Trophoblast cell (in vitro differentiated cells and primary cell): Measurements from ENCODE around the gene PRKAB2.
"Not testable (repeated sequence)": the region's sequence is repeated elsewhere in the genome, so short reads cannot be mapped to it uniquely, and the experiment has no call there.

ENCODE experiments used
- DNase-seq, 2 donors: peaks; one replicate each; pipeline ENCODE4 v3.0.0-alpha.2; 2016
- H2AFZ ChIP-seq: 2 replicates; pipeline ENCODE4 v1.6.1; 2013; ENCODE audit warnings: low read length, moderate library complexity, mild to moderate bottlenecking; ENCODE audit not compliant: insufficient read depth, poor library complexity
- H2AK5ac ChIP-seq: 2 replicates; pipeline ENCODE4 v1.6.1; 2013; ENCODE audit warnings: mild to moderate bottlenecking, low read length
- H2BK120ac ChIP-seq: 2 replicates; pipeline ENCODE4 v1.6.1; 2013; ENCODE audit warnings: low read length, mild to moderate bottlenecking, moderate library complexity; ENCODE audit not compliant: insufficient read depth, poor library complexity
- H2BK12ac ChIP-seq: 2 replicates; pipeline ENCODE4 v1.6.1; 2013; ENCODE audit warnings: mild to moderate bottlenecking, low read length, moderate library complexity
- H2BK5ac ChIP-seq: 2 replicates; pipeline ENCODE4 v1.6.1; 2013; ENCODE audit warnings: low read length, low read depth, moderate library complexity, mild to moderate bottlenecking; ENCODE audit not compliant: poor library complexity
- H3K14ac ChIP-seq: 2 replicates; pipeline ENCODE4 v1.6.1; 2013; ENCODE audit warnings: mild to moderate bottlenecking, low read length
- H3K18ac ChIP-seq: 2 replicates; pipeline ENCODE4 v1.6.1; 2013; ENCODE audit warnings: mild to moderate bottlenecking, low read length
- H3K23ac ChIP-seq: 2 replicates; pipeline ENCODE4 v1.6.1; 2013; ENCODE audit warnings: low read length
- H3K27ac ChIP-seq: 2 replicates; pipeline ENCODE4 v1.5.1; 2013; ENCODE audit warnings: low read depth, mild to moderate bottlenecking, inconsistent platforms, low read length, moderate library complexity
- H3K27me3 ChIP-seq: 2 replicates; pipeline ENCODE4 v1.6.1; 2013; ENCODE audit warnings: inconsistent platforms, mild to moderate bottlenecking, low read length, moderate library complexity; ENCODE audit not compliant: insufficient read depth
- H3K36me3 ChIP-seq, 2 experiments: 1 replicate in 1 of 2; 2 replicates in 1 of 2; pipeline ENCODE4 v1.6.1; 2013; ENCODE audit warnings: low read length in 2 of 2, mild to moderate bottlenecking in 2 of 2, moderate library complexity in 1 of 2; ENCODE audit not compliant: insufficient read depth in 2 of 2, control insufficient read depth in 1 of 2
- H3K4ac ChIP-seq: 2 replicates; pipeline ENCODE4 v1.6.1; 2013; ENCODE audit warnings: low read depth, mild to moderate bottlenecking, low read length, moderate library complexity
- H3K4me1 ChIP-seq, 2 experiments: 1 replicate in 1 of 2; 2 replicates in 1 of 2; pipeline ENCODE4 v1.6.1; 2013; ENCODE audit warnings: low read length in 2 of 2, mild to moderate bottlenecking in 2 of 2, moderate library complexity in 1 of 2; ENCODE audit not compliant: insufficient read depth in 2 of 2, control insufficient read depth in 1 of 2
- H3K4me2 ChIP-seq: 2 replicates; pipeline ENCODE4 v1.6.1; 2013; ENCODE audit warnings: inconsistent platforms, mild to moderate bottlenecking, low read length, moderate library complexity
- H3K4me3 ChIP-seq: 2 replicates; pipeline ENCODE4 v1.5.1; 2013; ENCODE audit warnings: mild to moderate bottlenecking, low read depth, low read length, inconsistent platforms
- H3K79me1 ChIP-seq: one replicate; pipeline ENCODE4 v1.6.1; 2013; ENCODE audit warnings: low read length
- H3K79me2 ChIP-seq: 2 replicates; pipeline ENCODE4 v1.6.1; 2013; ENCODE audit warnings: low read length, mild to moderate bottlenecking; ENCODE audit not compliant: control insufficient read depth, insufficient read depth, poor library complexity
- H3K9ac ChIP-seq: 2 replicates; pipeline ENCODE4 v1.6.1; 2013; ENCODE audit warnings: mild to moderate bottlenecking, low read length
- H3K9me3 ChIP-seq: 2 replicates; pipeline ENCODE4 v1.6.1; 2013; ENCODE audit warnings: low read depth, mild to moderate bottlenecking, control low read depth, inconsistent platforms, low read length; ENCODE audit not compliant: insufficient read depth
- H4K12ac ChIP-seq: 2 replicates; pipeline ENCODE4 v1.6.1; 2013; ENCODE audit warnings: low read depth, mild to moderate bottlenecking, low read length, moderate library complexity
- H4K8ac ChIP-seq: 2 replicates; pipeline ENCODE4 v1.6.1; 2013; ENCODE audit warnings: low read depth, mild to moderate bottlenecking, low read length, moderate library complexity
- H4K91ac ChIP-seq: one replicate; pipeline ENCODE4 v1.6.1; 2013; ENCODE audit warnings: low read depth, mild to moderate bottlenecking, low read length, moderate library complexity
- WGBS: extraction: QIAGEN DNeasy Blood & Tissue Kit; methylation state at CpG from one replicate; pipeline ENCODE4 v1.1.7; 2013; ENCODE audit warnings: missing lambda C conversion rate; ENCODE audit not compliant: insufficient read length, insufficient coverage; ENCODE audit errors: extremely low coverage; 5-methylcytosine and 5-hydroxymethylcytosine counted together

Gene PRKAB2

DNA sequence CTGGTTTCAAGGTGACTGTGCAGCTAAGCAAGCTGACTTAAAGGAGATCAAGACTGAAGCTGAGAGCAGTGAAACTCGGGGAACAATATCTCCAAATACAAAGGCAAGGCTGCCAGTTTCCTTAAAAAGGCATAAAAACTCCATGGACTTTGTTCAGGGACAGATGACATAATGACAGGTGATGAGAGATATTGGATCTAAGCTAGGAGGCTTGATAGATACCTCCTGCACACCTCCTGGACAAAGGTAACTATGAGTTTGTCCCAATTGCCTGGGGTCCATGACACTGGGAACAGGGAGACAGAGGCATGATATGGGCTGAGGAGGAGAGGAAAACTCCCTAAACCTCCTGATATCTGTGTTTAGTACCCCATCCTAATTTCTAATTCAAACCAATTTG lies 55.2 kb downstream of the PRKAB2 start:
- DNase-seq, result no peak
- H2BK120ac ChIP-seq, result no peak overlapping the region
- H3K27me3 ChIP-seq, result no peaks in the 10 kb centered on the region
- H3K14ac ChIP-seq, result no peak overlapping the region
- H4K12ac ChIP-seq, result no peak overlapping the region
- H3K4me3 ChIP-seq, result no peak overlapping the region
- H3K4ac ChIP-seq, result no peak overlapping the region
- no peak overlapping the region for H2AFZ ChIP-seq
- H2BK12ac ChIP-seq, result no peak overlapping the region
- H3K79me1 ChIP-seq, result no peaks in the 10 kb centered on the region
- H3K18ac ChIP-seq, result no peak overlapping the region
- no peak overlapping the region for H4K91ac ChIP-seq
- H3K4me2 ChIP-seq, result no peak overlapping the region
- H2AK5ac ChIP-seq, result no peak overlapping the region
- no peaks in the 10 kb centered on the region for H3K9me3 ChIP-seq
- H3K23ac ChIP-seq, result no peak overlapping the region
- WGBS, result no CpG with 5 or more reads among the region's 1 CpG
- H2BK5ac ChIP-seq, result no peak overlapping the region
- H3K36me3 ChIP-seq, result no peaks in the 10 kb centered on the region
- H3K4me1 ChIP-seq, result peaks cover 5 to 15% of the 10 kb centered on the region in 2 experiments
- H4K8ac ChIP-seq, result no peak overlapping the region
- H3K9ac ChIP-seq, result no peak overlapping the region
- H3K27ac ChIP-seq, result no peak overlapping the region
- H3K79me2 ChIP-seq, result no peaks in the 10 kb centered on the region

- no peak overlapping the region for H2AK5ac ChIP-seq
- H3K27ac ChIP-seq, result no peak overlapping the region
- no peaks in the 10 kb centered on the region for H3K79me2 ChIP-seq
- no peak overlapping the region for H4K8ac ChIP-seq
- H3K79me1 ChIP-seq, result no peaks in the 10 kb centered on the region
- peak; percentile 68 to 71 for DNase-seq
- no peak overlapping the region for H2BK5ac ChIP-seq
- no peaks in the 10 kb centered on the region for H3K36me3 ChIP-seq
- H3K4me3 ChIP-seq, result no peak overlapping the region
- no peak overlapping the region for H3K18ac ChIP-seq
- no peak overlapping the region for H3K4ac ChIP-seq
- H2BK120ac ChIP-seq, result no peak overlapping the region
- H3K23ac ChIP-seq, result no peak overlapping the region
- no peak overlapping the region for H4K91ac ChIP-seq
- H3K14ac ChIP-seq, result no peak overlapping the region
- no peak overlapping the region for H4K12ac ChIP-seq
- peaks cover 7 to 11% of the 10 kb centered on the region in 2 experiments for H3K4me1 ChIP-seq
- no peaks in the 10 kb centered on the region for H3K27me3 ChIP-seq
- no peak overlapping the region for H3K4me2 ChIP-seq
- H3K9ac ChIP-seq, result no peak overlapping the region
- WGBS, result no CpG with 5 or more reads among the region's 2 CpGs
- no peak overlapping the region for H2BK12ac ChIP-seq
- H3K9me3 ChIP-seq, result no peaks in the 10 kb centered on the region
- H2AFZ ChIP-seq, result no peak overlapping the region
These were observed 56.8 kb downstream of the PRKAB2 start for GRCh38 chr1:147115496-147115895.

DNA sequence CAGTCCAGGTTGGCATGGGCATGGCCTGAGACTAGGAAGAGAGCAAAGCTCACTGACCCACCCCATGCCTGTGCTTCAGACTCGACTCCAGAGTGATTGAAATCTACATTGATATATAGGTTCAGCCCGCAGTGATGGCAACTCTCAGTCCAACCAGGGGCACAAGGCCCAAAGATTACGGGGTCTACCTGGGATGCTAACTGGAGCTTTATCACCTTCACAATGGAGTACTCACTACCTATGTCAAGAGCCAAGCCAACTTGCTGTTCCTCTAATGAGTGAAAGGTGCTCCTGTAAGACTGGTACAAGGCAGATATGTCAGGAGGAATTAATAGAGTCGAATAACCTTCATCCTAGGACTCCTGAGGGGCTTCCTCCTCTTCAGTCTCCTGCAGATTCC lies 57.2 kb downstream of the PRKAB2 start:
- H3K9ac ChIP-seq, H2BK120ac ChIP-seq, H2AFZ ChIP-seq, H3K9me3 ChIP-seq, H2BK5ac ChIP-seq, H3K79me2 ChIP-seq, H2AK5ac ChIP-seq, H3K27me3 ChIP-seq, H4K8ac ChIP-seq, DNase-seq, H3K23ac ChIP-seq, H3K14ac ChIP-seq, H3K4me3 ChIP-seq, H3K79me1 ChIP-seq, H3K4ac ChIP-seq, H4K12ac ChIP-seq, H3K4me2 ChIP-seq, H3K36me3 ChIP-seq, H3K27ac ChIP-seq, H3K18ac ChIP-seq: not testable (repeated sequence)
- WGBS, result no CpG with 5 or more reads among the region's 4 CpGs
- Histone ChIP-seq H2BK12ac (peak overlapping the region; percentile 50), H3K4me1 (peaks cover 7 to 11% of the 10 kb centered on the region in 2 experiments), H4K91ac (peak overlapping the region; percentile 57)

GRCh38 chr1:147114353-147114752 lies 57.9 kb downstream of the PRKAB2 start:
- not testable (repeated sequence) for H3K4me2 ChIP-seq, H2BK5ac ChIP-seq, H3K9ac ChIP-seq, H3K9me3 ChIP-seq, H3K27ac ChIP-seq, H4K91ac ChIP-seq, H3K79me2 ChIP-seq, H4K12ac ChIP-seq, H3K36me3 ChIP-seq, H3K18ac ChIP-seq, H3K27me3 ChIP-seq, H3K14ac ChIP-seq, H3K4ac ChIP-seq, H3K79me1 ChIP-seq, H2AFZ ChIP-seq, H3K23ac ChIP-seq, H2BK12ac ChIP-seq, H3K4me3 ChIP-seq, H4K8ac ChIP-seq, H2AK5ac ChIP-seq, H2BK120ac ChIP-seq
- WGBS, result no CpG with 5 or more reads among the region's 1 CpG
- DNase-seq, result peak in 1 of 2 donors; percentile 63
- H3K4me1 ChIP-seq, result peaks cover 7 to 11% of the 10 kb centered on the region in 2 experiments
